NCI-H2081 treated with DMSO at 0.1 percent for 48 hours (cell line): ENCODE measurements around the gene SPIRE1.
"Not testable (repeated sequence)": the region's sequence is repeated elsewhere in the genome, so short reads cannot be mapped to it uniquely, and the experiment has no call there.

Experiments used
- DNase-seq: peaks from one replicate; lab custom pipeline; 2025; lab: John Stamatoyannopoulos, UW

Gene SPIRE1

GRCh38 chr18:12645751-12646203 lies 12.1 kb downstream of the SPIRE1 start:
- no peak for DNase-seq

GRCh38 chr18:12645254-12645653 lies 12.7 kb downstream of the SPIRE1 start:
- DNase-seq = no peak

GRCh38 chr18:12643756-12644155 lies 14.2 kb downstream of the SPIRE1 start:
- not testable (repeated sequence) for DNase-seq

GRCh38 chr18:12640881-12641200 lies 17.1 kb downstream of the SPIRE1 start:
- no peak for DNase-seq

- DNase-seq = no peak
These were observed 17.7 kb downstream of the SPIRE1 start for GRCh38 chr18:12639990-12640880.

GRCh38 chr18:12638644-12639124 lies 19.2 kb downstream of the SPIRE1 start:
- DNase-seq = no peak

GRCh38 chr18:12637901-12638643 lies 19.8 kb downstream of the SPIRE1 start:
- no peak for DNase-seq

GRCh38 chr18:12637393-12637792 lies 20.5 kb downstream of the SPIRE1 start:
- no peak for DNase-seq

- DNase-seq = no peak
These were observed 26.0 kb downstream of the SPIRE1 start for GRCh38 chr18:12631831-12632477.

GRCh38 chr18:12630136-12630535 lies 27.8 kb downstream of the SPIRE1 start:
- no peak for DNase-seq

GRCh38 chr18:12628706-12629702 lies 28.9 kb downstream of the SPIRE1 start:
- DNase-seq = no peak

GRCh38 chr18:12627199-12627598 lies 30.7 kb downstream of the SPIRE1 start:
- DNase-seq = not testable (repeated sequence)

GRCh38 chr18:12625241-12625640 lies 32.7 kb downstream of the SPIRE1 start:
- DNase-seq = no peak

- no peak for DNase-seq
These were observed 36.1 kb downstream of the SPIRE1 start for GRCh38 chr18:12621742-12622306.

GRCh38 chr18:12615748-12616147 lies 42.2 kb downstream of the SPIRE1 start:
- no peak for DNase-seq

- DNase-seq = no peak
These were observed 49.6 kb downstream of the SPIRE1 start for GRCh38 chr18:12608301-12608700.

- no peak for DNase-seq
These were observed 51.2 kb downstream of the SPIRE1 start for GRCh38 chr18:12606592-12607315.

GRCh38 chr18:12604445-12605007 lies 53.4 kb downstream of the SPIRE1 start:
- DNase-seq = no peak

- no peak for DNase-seq
These were observed 57.9 kb downstream of the SPIRE1 start for GRCh38 chr18:12599966-12600365.

GRCh38 chr18:12599543-12599942 lies 58.4 kb downstream of the SPIRE1 start:
- no peak for DNase-seq
